CD4-positive, alpha-beta T cell (primary cell): Measurements from ENCODE around the gene NRXN2. TPM values are rescaled to one million over a fixed set of nuclear protein-coding genes. Genes with fewer than 3 reads are reported as not detected.

Experiments used
- ATAC-seq: fragments of 200-7000 bp; cut with Tn5 transposase; one replicate; pipeline ENCODE4 v1.10.0; 2022; ENCODE audit warnings: mild to moderate bottlenecking; ENCODE audit not compliant: poor library complexity
- CTCF ChIA-PET: fragments of 350-600 bp; sonication (Branson Sonifier 250); formaldehyde crosslinking; loops from one replicate; lab custom pipeline; 2021; ENCODE audit warnings: antibody characterized with exemption, inconsistent platforms; lab: Charles Lee
- POLR2A ChIA-PET: fragments of 350-600 bp; sonication (Branson Sonifier 250); formaldehyde crosslinking; loops from one replicate; lab custom pipeline; 2021; ENCODE audit warnings: antibody characterized with exemption, inconsistent platforms; lab: Charles Lee
- DNase-seq, 14 experiments: peaks; one replicate each; pipeline ENCODE4 v3.0.0-alpha.2; 2013 to 2020; ENCODE audit warnings: mixed read lengths in 2 of 14
- H3K27ac ChIP-seq, 2 donors: one replicate each; pipeline versions ENCODE4 v1.5.1 to v1.7.0; 2013; ENCODE audit warnings: low read length in 2 of 2, low read depth in 1 of 2, mild to moderate bottlenecking in 1 of 2
- H3K27me3 ChIP-seq, 2 experiments: 1 replicate in 1 of 2; 2 replicates in 1 of 2; pipeline versions ENCODE4 v1.6.1 to v1.7.0; 2013; ENCODE audit warnings: low read length in 2 of 2, control low read depth in 1 of 2, mild to moderate bottlenecking in 1 of 2, moderate library complexity in 1 of 2; ENCODE audit not compliant: insufficient read depth in 2 of 2, control insufficient read depth in 1 of 2
- H3K36me3 ChIP-seq: one replicate; pipeline ENCODE4 v1.6.1; 2013; ENCODE audit warnings: low read length, control low read depth; ENCODE audit not compliant: insufficient read depth
- H3K4me1 ChIP-seq: one replicate; pipeline ENCODE4 v1.6.1; 2013; ENCODE audit warnings: low read length, control low read depth; ENCODE audit not compliant: insufficient read depth
- H3K4me3 ChIP-seq: one replicate; pipeline ENCODE4 v1.5.1; 2013; ENCODE audit warnings: mild to moderate bottlenecking, low read length, moderate library complexity
- H3K9me3 ChIP-seq, 2 experiments: 1 replicate in 1 of 2; 2 replicates in 1 of 2; pipeline versions ENCODE4 v1.6.1 to v1.7.0; 2013; ENCODE audit warnings: low read length in 2 of 2, mild to moderate bottlenecking in 2 of 2, control low read depth in 1 of 2, moderate library complexity in 1 of 2; ENCODE audit not compliant: control insufficient read depth in 1 of 2, insufficient read depth in 1 of 2
- H3K27ac Mint-ChIP-seq: one replicate; pipeline ENCODE4 v1.8.0; 2020; ENCODE audit warnings: mixed read lengths
- H3K27me3 Mint-ChIP-seq: one replicate; pipeline ENCODE4 v1.8.0; 2021; ENCODE audit warnings: mixed read lengths
- H3K36me3 Mint-ChIP-seq: one replicate; pipeline ENCODE4 v1.8.0; 2021; ENCODE audit warnings: low read depth, mixed read lengths
- H3K4me1 Mint-ChIP-seq: one replicate; pipeline ENCODE4 v1.8.0; 2021; ENCODE audit warnings: low read depth, mixed read lengths
- H3K4me3 Mint-ChIP-seq: one replicate; pipeline ENCODE4 v1.8.0; 2020; ENCODE audit warnings: mild to moderate bottlenecking, mixed read lengths
- H3K9me3 Mint-ChIP-seq: one replicate; pipeline ENCODE4 v1.8.0; 2020; ENCODE audit warnings: mixed read lengths
- intact Hi-C, 2 experiments: fragments of 100-400 bp; cut with DNase I in 1 of 2; cut with micrococcal nuclease in 1 of 2; formaldehyde crosslinking; loops; one replicate each; pipeline versions ENCODE4 v1.15.1 to v1.9.0; 2023 to 2025; cut with DNase I, micrococcal nuclease
- total RNA-seq, 174 experiments: library from RNA in 2 of 174; stranded (reverse) in 2 of 174; gene quantifications; one replicate each; pipeline ENCODE4 v1.2.3 and lab custom pipeline; 2021 to 2026
- TF ChIP-seq, protein P1 (sequence below): fragments of 200-600 bp; IDR thresholded peaks from one replicate; pipeline ENCODE4 v1.8.0; 2022; ENCODE audit warnings: antibody characterized with exemption, mild to moderate bottlenecking

Gene NRXN2
- total RNA-seq, 2 experiments from 2014 or later = 0.05 to 0.31 TPM

DNA sequence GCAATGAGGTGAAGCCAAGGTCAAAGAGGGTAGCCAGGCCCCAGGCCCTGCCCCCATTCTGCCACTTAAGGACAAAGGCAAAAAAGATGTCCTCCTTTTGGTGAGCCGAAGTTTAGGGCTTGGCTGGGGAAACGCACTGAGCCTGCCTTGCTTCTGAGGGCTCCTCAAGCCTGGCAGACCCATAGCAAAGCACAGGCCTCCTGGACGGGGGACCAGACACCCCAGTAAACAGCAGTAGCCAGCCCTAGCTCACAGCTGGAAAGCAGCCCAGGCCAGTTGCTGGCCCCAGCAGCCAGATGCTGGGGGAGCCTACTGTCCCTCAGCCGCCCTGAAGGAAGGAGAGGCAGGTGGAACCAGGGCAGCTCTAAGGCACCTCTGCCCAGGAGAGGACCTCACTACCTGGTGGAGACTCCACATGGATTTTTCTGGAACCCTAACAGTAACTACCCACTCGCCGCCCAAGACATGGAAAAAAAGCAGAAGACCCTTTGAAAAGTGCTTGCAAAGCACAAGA lies 40.6 kb upstream of the NRXN2 start:
- intact Hi-C loops = loop anchor here (1.0 kb wide), 2 partner anchors 17 to 20 kb away; no protein-coding TSS in a partner anchor
- ChIA-PET POLR2A (interaction anchor here (0.7 to 15.0 kb wide), 14 partner anchors 12 to 359 kb away, joined by 3 to 634 read pairs (median 4); partner anchors contain the start of genes EHD1, FAU, MAP4K2 and MRPL49), CTCF (interaction anchor here (0.9 to 5.9 kb wide), 3 partner anchors 16 to 24 kb away, joined by 3 to 45 read pairs (median 3); partner anchors contain the start of gene RASGRP2)
- H3K27me3 Mint-ChIP-seq = no peaks in the 10 kb centered on the region
- Histone ChIP-seq H3K4me3 (peak overlapping the region; percentile 24), H3K4me1 (peaks cover 100% of the 10 kb centered on the region), H3K27me3 (no peaks in the 10 kb centered on the region), H3K36me3 (peaks cover 71% of the 10 kb centered on the region), H3K9me3 (no peaks in the 10 kb centered on the region), H3K27ac (peak overlapping the region; percentile 46 to 73)
- peak overlapping the region; percentile 85 for H3K27ac Mint-ChIP-seq
- H3K4me3 Mint-ChIP-seq = peak overlapping the region; percentile 86
- no peaks in the 10 kb centered on the region for H3K9me3 Mint-ChIP-seq
- H3K4me1 Mint-ChIP-seq = peaks cover 85% of the 10 kb centered on the region
- TF ChIP-seq, protein P1, sequence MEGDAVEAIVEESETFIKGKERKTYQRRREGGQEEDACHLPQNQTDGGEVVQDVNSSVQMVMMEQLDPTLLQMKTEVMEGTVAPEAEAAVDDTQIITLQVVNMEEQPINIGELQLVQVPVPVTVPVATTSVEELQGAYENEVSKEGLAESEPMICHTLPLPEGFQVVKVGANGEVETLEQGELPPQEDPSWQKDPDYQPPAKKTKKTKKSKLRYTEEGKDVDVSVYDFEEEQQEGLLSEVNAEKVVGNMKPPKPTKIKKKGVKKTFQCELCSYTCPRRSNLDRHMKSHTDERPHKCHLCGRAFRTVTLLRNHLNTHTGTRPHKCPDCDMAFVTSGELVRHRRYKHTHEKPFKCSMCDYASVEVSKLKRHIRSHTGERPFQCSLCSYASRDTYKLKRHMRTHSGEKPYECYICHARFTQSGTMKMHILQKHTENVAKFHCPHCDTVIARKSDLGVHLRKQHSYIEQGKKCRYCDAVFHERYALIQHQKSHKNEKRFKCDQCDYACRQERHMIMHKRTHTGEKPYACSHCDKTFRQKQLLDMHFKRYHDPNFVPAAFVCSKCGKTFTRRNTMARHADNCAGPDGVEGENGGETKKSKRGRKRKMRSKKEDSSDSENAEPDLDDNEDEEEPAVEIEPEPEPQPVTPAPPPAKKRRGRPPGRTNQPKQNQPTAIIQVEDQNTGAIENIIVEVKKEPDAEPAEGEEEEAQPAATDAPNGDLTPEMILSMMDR = no peak
- DNase-seq (peak in 3 of 14 experiments; percentile 10 to 42 (median 32)), ATAC-seq (peak; percentile 2)
- H3K36me3 Mint-ChIP-seq = peaks cover 77% of the 10 kb centered on the region

DNA sequence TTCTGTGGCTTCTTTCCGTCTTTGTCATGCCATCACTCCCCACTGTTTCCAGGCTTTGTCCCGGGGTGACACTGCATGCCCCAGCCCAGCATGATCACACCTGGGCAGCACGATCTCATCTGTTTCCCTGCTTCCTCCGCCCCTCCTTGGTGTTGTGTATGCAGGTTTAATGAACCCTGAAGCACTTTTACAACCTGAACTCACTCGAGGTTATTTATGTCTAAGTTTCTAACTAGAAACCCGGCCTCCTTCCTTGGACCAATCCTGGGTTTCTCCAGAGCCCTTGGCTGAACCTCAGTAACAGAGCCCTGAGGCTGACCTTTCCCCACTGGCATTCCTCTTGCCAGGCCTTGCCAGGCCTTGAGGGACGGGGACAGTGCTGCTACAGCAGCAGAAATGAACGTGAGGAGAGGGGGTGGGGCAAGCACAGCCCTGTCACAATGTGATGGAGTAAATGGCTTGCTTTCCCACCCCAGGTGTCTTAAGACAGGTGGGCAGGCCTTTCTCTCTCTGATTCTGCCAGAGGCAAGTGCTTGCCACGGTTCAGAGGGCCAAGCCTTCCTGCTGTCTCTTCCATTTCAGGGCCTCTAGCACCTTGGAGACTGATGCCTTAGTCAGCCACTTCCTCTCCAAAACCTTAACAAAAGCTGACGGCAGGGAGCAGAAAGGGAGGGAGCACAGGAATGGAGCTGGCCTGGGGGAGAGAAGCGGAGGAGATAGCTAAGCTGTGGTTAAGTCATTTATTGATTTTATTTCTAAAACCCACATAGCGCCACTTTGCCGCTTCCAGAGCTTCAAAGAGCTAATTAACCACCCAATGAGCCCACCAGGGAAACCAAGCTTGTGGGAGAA lies 39.9 kb upstream of the NRXN2 start:
- intact Hi-C loops = no loop called here
- H3K27ac Mint-ChIP-seq = peak overlapping the region; percentile 85
- CTCF ChIA-PET = interaction anchor here (0.9 to 5.9 kb wide), 3 partner anchors 15 to 25 kb away, joined by 3 to 45 read pairs (median 3); partner anchors contain the start of gene RASGRP2
- no peaks in the 10 kb centered on the region for H3K9me3 Mint-ChIP-seq
- POLR2A ChIA-PET = interaction anchor here (0.5 to 15.0 kb wide), 12 partner anchors 12 to 973 kb away, joined by 3 to 634 read pairs (median 4); partner anchors contain the start of genes EHD1, FAU, MAP4K2 and MRPL49
- H3K9me3 ChIP-seq = no peaks in the 10 kb centered on the region
- TF ChIP-seq, protein P1 = no peak
- no peaks in the 10 kb centered on the region for H3K27me3 ChIP-seq
- H3K27ac ChIP-seq = peak overlapping the region; percentile 46 to 73
- peak in 6 of 14 experiments; percentile 28 to 59 (median 49) for DNase-seq
- peak overlapping the region; percentile 86 for H3K4me3 Mint-ChIP-seq
- peak; percentile 33 for ATAC-seq
- H3K4me1 ChIP-seq = peaks cover 97% of the 10 kb centered on the region
- no peaks in the 10 kb centered on the region for H3K27me3 Mint-ChIP-seq
- peak overlapping the region; percentile 24 for H3K4me3 ChIP-seq
- H3K36me3 ChIP-seq = peaks cover 68% of the 10 kb centered on the region
- peaks cover 78% of the 10 kb centered on the region for H3K4me1 Mint-ChIP-seq
- H3K36me3 Mint-ChIP-seq = peaks cover 70% of the 10 kb centered on the region

DNA sequence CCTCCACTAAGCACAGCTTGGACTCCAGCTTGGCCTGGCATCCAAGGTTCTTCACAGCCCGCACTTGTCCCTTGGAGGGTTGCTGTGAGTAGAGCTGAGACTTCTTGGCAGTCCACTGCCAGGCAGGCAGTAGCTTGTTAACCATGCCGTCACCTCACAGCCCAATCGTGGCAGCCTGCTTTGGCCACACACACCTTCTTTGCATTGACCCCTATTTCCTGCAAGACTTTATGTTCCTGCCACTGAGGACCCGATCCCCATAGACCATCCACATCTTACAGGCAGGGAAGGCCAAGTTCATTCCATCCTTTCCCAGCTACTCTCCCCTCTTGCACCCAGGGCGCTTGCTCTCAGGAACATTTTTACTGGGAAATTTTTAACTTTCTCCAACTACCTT lies 39.3 kb upstream of the NRXN2 start:
- Histone ChIP-seq H3K36me3 (peaks cover 65% of the 10 kb centered on the region), H3K27ac (peak overlapping the region in 1 of 2 donors; percentile 73), H3K27me3 (no peaks in the 10 kb centered on the region), H3K4me1 (peaks cover 96% of the 10 kb centered on the region), H3K9me3 (no peaks in the 10 kb centered on the region), H3K4me3 (no peak overlapping the region)
- intact Hi-C loops = no loop called here
- H3K4me3 Mint-ChIP-seq = peak overlapping the region; percentile 86
- POLR2A ChIA-PET = interaction anchor here (0.8 to 15.0 kb wide), 4 partner anchors 13 to 100 kb away, joined by 3 to 634 read pairs (median 183); partner anchors contain the start of genes RASGRP2 and SF1
- peak overlapping the region; percentile 85 for H3K27ac Mint-ChIP-seq
- H3K9me3 Mint-ChIP-seq = no peaks in the 10 kb centered on the region
- no peaks in the 10 kb centered on the region for H3K27me3 Mint-ChIP-seq
- peaks cover 73% of the 10 kb centered on the region for H3K4me1 Mint-ChIP-seq
- DNase-seq (peak in 1 of 14 experiments; percentile 36), ATAC-seq (no peak)
- peaks cover 64% of the 10 kb centered on the region for H3K36me3 Mint-ChIP-seq
- CTCF ChIA-PET = interaction anchor here (1.7 to 5.9 kb wide), 2 partner anchors 18 to 26 kb away, joined by 6 to 45 read pairs; partner anchors contain the start of gene RASGRP2
- TF ChIP-seq, protein P1 = no peak
